ENCODE data around the gene FANCI.

FANCI gene

DNA sequence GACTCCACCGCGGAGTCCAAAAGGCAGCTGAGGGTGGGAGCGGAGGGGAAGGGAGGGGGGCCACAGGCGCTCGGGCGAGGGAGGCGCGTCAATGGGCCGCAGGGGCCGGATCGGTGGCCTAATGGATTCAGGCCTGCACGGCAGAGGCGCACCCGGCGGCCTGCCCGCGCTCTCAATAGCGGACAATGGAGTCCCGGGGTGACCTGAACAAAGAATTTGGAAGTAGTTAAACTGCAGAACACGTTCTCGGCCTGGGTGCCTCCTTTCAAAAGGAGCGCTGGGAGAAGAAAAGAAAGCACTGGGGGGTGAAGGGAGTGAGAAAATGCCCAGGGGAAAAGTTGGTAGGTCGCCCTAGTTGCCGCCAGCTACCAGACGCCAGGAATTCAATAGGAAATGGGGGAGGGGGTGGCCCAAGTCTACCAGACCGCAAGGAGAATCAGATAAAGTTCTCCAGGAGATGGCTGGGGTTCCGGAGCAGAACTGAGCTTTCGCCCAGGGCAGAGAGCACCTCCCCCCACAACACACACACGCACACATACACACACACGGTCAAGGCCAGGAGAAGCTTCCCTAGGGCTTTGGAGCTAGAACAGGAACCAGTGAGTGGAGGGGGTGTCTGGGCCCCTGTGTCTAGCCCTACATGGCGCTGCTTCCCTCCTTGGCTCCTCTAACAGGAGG is 116.7 kb downstream of the FANCI start:
- Histone ChIP-seq H3K27ac (ENCODE audit: low read length) (no peak overlapping the region), H3K79me2 (ENCODE audit: low read length) (no peaks in the 10 kb centered on the region), H3K36me3 (replicated peaks; ENCODE audit: insufficient read depth, low read length) (no peaks in the 10 kb centered on the region), H3K4me1 (ENCODE audit: low read length) (peaks cover 5% of the 10 kb centered on the region), H3K4me3 (ENCODE audit: low read length) (no peak overlapping the region), H2AFZ (ENCODE audit: low read length) (no peak overlapping the region), H3K9me3 (replicated peaks; ENCODE audit: insufficient read depth, low read length) (no peaks in the 10 kb centered on the region), H4K20me1 (ENCODE audit: insufficient read depth, low read length) (no peaks in the 10 kb centered on the region), H3F3A (ENCODE audit: insufficient read depth, low read length) (no peaks in the 10 kb centered on the region), H3K9me2 (replicated peaks; ENCODE audit: insufficient read depth, low read length) (no peaks in the 10 kb centered on the region), H3K4me2 (ENCODE audit: low read depth, low read length) (no peak overlapping the region), H3K27me3 (replicated peaks; ENCODE audit: insufficient read depth, low read length) (peaks cover 87% of the 10 kb centered on the region), H3K9ac (ENCODE audit: low read length) (no peak overlapping the region)
- TF ChIP-seq EZH2phosphoT487 (IDR thresholded peaks at IDR 0.05; ENCODE audit: low read length) (no peak), EZH2 (optimal IDR thresholded peaks at IDR 0.05; ENCODE audit: low read depth, low read length) (no peak)
- TF ChIP-seq, protein P1, sequence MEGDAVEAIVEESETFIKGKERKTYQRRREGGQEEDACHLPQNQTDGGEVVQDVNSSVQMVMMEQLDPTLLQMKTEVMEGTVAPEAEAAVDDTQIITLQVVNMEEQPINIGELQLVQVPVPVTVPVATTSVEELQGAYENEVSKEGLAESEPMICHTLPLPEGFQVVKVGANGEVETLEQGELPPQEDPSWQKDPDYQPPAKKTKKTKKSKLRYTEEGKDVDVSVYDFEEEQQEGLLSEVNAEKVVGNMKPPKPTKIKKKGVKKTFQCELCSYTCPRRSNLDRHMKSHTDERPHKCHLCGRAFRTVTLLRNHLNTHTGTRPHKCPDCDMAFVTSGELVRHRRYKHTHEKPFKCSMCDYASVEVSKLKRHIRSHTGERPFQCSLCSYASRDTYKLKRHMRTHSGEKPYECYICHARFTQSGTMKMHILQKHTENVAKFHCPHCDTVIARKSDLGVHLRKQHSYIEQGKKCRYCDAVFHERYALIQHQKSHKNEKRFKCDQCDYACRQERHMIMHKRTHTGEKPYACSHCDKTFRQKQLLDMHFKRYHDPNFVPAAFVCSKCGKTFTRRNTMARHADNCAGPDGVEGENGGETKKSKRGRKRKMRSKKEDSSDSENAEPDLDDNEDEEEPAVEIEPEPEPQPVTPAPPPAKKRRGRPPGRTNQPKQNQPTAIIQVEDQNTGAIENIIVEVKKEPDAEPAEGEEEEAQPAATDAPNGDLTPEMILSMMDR (IDR thresholded peaks at IDR 0.05; ENCODE audit: low read length): no peak
- no peak for DNase-seq

DNA sequence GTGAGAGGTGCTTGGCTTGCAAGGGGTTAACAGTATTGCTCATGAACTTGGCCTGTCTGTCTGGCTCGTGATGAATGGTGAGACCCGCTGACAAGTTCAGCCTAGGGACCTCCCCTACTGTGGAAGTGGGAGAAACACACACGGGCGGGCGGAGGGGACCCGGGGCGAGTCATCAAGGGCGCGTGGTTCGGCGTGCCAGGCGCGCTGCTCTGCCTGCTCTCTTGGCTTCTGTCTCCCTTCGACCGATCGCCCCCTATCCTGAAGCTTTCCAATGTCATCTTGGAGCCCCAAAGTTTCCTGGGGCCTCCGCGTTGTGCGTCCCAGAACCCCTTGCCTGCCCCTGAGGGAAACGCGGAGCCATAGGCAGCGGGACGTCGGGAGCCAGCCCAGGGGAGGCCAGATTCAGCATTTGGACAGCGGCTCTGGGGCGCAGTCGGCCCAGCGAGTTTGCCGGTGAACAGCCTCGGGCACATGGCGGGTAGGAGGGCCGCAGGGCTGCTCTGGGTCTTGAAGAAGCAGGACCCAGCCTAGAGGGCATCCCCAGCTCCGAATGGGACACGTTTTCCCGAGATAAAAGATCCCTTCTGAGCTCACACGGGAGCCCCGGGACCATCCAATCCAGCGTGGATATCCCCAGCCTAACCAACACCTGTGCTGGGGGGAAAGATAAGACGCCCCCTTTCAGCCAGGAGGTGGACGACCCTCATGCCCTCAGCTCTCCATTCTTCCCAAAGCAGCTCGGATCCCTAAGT is 117.8 kb downstream of the FANCI start:
- Histone ChIP-seq H3F3A (ENCODE audit: insufficient read depth, low read length) (no peaks in the 10 kb centered on the region), H3K4me1 (ENCODE audit: low read length) (peaks cover 5% of the 10 kb centered on the region), H3K9me2 (replicated peaks; ENCODE audit: insufficient read depth, low read length) (no peaks in the 10 kb centered on the region), H3K79me2 (ENCODE audit: low read length) (no peaks in the 10 kb centered on the region), H2AFZ (ENCODE audit: low read length) (no peak overlapping the region), H3K9ac (ENCODE audit: low read length) (no peak overlapping the region), H3K4me3 (ENCODE audit: low read length) (peak overlapping the region; percentile 44), H3K9me3 (replicated peaks; ENCODE audit: insufficient read depth, low read length) (no peaks in the 10 kb centered on the region), H4K20me1 (ENCODE audit: insufficient read depth, low read length) (no peaks in the 10 kb centered on the region), H3K4me2 (ENCODE audit: low read depth, low read length) (peak overlapping the region; percentile 80), H3K36me3 (replicated peaks; ENCODE audit: insufficient read depth, low read length) (no peaks in the 10 kb centered on the region), H3K27ac (ENCODE audit: low read length) (no peak overlapping the region), H3K27me3 (replicated peaks; ENCODE audit: insufficient read depth, low read length) (peaks cover 92% of the 10 kb centered on the region)
- DNase-seq: peak; percentile 58
- no peak for TF ChIP-seq EZH2phosphoT487 (IDR thresholded peaks at IDR 0.05; ENCODE audit: low read length)
- TF ChIP-seq, protein P1 (IDR thresholded peaks at IDR 0.05; ENCODE audit: low read length): no peak
- TF ChIP-seq EZH2 (optimal IDR thresholded peaks at IDR 0.05; ENCODE audit: low read depth, low read length): no peak

DNA sequence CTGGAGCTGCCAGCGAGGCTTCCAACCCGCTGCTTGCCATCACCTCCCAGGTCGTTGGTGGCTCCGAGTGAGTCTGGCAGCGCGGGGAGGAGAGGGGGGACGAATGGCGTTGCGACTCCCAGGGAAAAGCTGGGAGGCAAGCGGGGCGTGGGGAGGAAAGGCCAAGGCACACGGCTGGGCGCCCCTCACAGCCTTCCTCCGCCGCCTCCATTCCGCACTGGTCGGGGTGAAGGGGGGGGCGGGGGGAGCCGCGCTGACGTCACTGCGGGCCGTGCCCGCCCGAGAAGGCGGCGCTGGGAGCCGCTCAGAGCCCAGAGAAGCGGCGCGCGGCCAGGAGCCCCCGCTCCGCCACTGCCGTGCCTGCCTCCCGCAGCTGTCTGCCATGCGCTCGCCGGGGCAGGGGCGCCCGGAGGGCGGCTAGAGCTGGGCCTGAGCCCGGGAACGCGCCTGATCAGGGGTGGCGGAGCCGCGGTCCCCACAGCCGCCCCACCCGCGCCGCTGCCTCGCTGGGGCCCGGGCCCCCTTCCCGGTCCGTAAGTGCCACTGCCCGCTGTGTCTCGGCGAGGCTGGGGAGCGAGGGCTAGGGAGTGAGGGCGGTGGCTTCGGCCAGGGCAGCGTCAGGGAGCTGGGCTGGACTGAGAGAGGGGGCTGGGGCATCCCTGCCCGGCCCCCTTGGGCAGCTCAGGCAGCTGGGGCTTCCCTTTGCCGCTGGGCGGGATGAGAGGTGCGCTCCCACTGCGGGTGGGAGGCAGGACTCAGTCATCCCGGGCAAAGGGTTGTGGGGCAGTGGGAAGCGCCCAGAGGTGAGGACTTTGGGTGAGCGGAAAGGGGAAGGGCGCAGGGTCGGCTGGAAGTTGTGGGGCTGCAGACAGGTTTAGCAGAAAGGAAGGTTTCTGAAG is 118.7 kb downstream of the FANCI start:
- no peak overlapping the region for H3K9ac ChIP-seq (ENCODE audit: low read length)
- no peak overlapping the region for H2AFZ ChIP-seq (ENCODE audit: low read length)
- H3K27ac ChIP-seq (ENCODE audit: low read length): no peak overlapping the region
- H3K27me3 ChIP-seq (replicated peaks; ENCODE audit: insufficient read depth, low read length): peaks cover 93% of the 10 kb centered on the region
- TF ChIP-seq EZH2phosphoT487 (IDR thresholded peaks at IDR 0.05; ENCODE audit: low read length): no peak
- TF ChIP-seq, protein P1 (IDR thresholded peaks at IDR 0.05; ENCODE audit: low read length): no peak
- no peak for TF ChIP-seq EZH2 (optimal IDR thresholded peaks at IDR 0.05; ENCODE audit: low read depth, low read length)
- no peaks in the 10 kb centered on the region for H4K20me1 ChIP-seq (ENCODE audit: insufficient read depth, low read length)
- no peaks in the 10 kb centered on the region for H3K36me3 ChIP-seq (replicated peaks; ENCODE audit: insufficient read depth, low read length)
- H3F3A ChIP-seq (ENCODE audit: insufficient read depth, low read length): no peaks in the 10 kb centered on the region
- no peaks in the 10 kb centered on the region for H3K9me2 ChIP-seq (replicated peaks; ENCODE audit: insufficient read depth, low read length)
- no peaks in the 10 kb centered on the region for H3K79me2 ChIP-seq (ENCODE audit: low read length)
- no peaks in the 10 kb centered on the region for H3K9me3 ChIP-seq (replicated peaks; ENCODE audit: insufficient read depth, low read length)
- DNase-seq: no peak
- H3K4me1 ChIP-seq (ENCODE audit: low read length): peaks cover 5% of the 10 kb centered on the region
- peak overlapping the region; percentile 44 for H3K4me3 ChIP-seq (ENCODE audit: low read length)
- H3K4me2 ChIP-seq (ENCODE audit: low read depth, low read length): peak overlapping the region; percentile 80
